Esophagus muscularis mucosa (tissue), 4 donors: ENCODE data around the gene TRAFD1. TPM values are rescaled to one million over a fixed set of nuclear protein-coding genes. Genes with fewer than 3 reads are reported as not detected.
A peak's percentile ranks its signal among the peaks of the same experiment; 100 is the strongest.

Experiments used
- DNase-seq: peaks from one replicate; pipeline ENCODE4 v3.0.0-alpha.2; 2017; ENCODE audit errors: extremely low spot score
- H3K27ac ChIP-seq, 4 donors: fragments of 200-600 bp; sonication (generic); replicated peaks in 1 of 4; 1 replicate in 3 of 4; 2 replicates in 1 of 4; pipeline ENCODE4 v1.5.1; 2016 to 2019; ENCODE audit warnings: mild to moderate bottlenecking in 1 of 4
- H3K27me3 ChIP-seq, 4 donors: fragments of 200-600 bp; sonication (generic); one replicate each; pipeline versions ENCODE4 v1.5.1 to v1.6.0; 2016 to 2019
- H3K36me3 ChIP-seq, 4 donors: fragments of 200-600 bp; sonication (generic); one replicate each; pipeline ENCODE4 v1.5.1; 2016 to 2019
- H3K4me1 ChIP-seq, 4 donors: fragments of 200-600 bp; sonication (generic); one replicate each; pipeline ENCODE4 v1.5.1; 2016 to 2019
- H3K4me3 ChIP-seq, 4 donors: fragments of 200-600 bp; sonication (generic); 1 replicate in 2 of 4; 2 replicates in 2 of 4; pipeline ENCODE4 v1.5.1; 2016 to 2019; ENCODE audit warnings: mild to moderate bottlenecking in 4 of 4, moderate library complexity in 1 of 4
- H3K9me3 ChIP-seq, 4 donors: fragments of 200-600 bp; sonication (generic); 1 replicate in 3 of 4; 2 replicates in 1 of 4; pipeline ENCODE4 v1.5.1; 2016 to 2019
- CTCF ChIP-seq, 3 experiments: fragments of 200-600 bp in 2 of 3; fragments of 450-650 bp in 1 of 3; sonication (generic) in 2 of 3; IDR thresholded peaks; one replicate each; pipeline ENCODE4 v1.5.1; 2017 to 2019; ENCODE audit warnings: antibody characterized with exemption in 3 of 3, mild to moderate bottlenecking in 2 of 3, moderate library complexity in 1 of 3
- EP300 ChIP-seq: sonication (generic); formaldehyde crosslinking; IDR thresholded peaks from one replicate; pipeline ENCODE4 v1.6.1; 2017; ENCODE audit warnings: antibody characterized with exemption
- POLR2A ChIP-seq: fragments of 450-650 bp; IDR thresholded peaks from one replicate; pipeline ENCODE4 v1.6.1; 2017; ENCODE audit warnings: antibody characterized with exemption, moderate library complexity, mild to moderate bottlenecking, low read depth
- POLR2AphosphoS5 ChIP-seq, 2 donors: sonication (generic); formaldehyde crosslinking; IDR thresholded peaks; one replicate each; pipeline ENCODE4 v1.6.1; 2017; ENCODE audit warnings: antibody characterized with exemption in 2 of 2
- WGBS: methylation state at CpG from one replicate; pipeline ENCODE4 v1.1.5; 2018; 5-methylcytosine and 5-hydroxymethylcytosine counted together
- intact Hi-C: fragments of 100-400 bp; cut with DNase I; formaldehyde crosslinking; loops from one replicate; pipeline ENCODE4 v1.15.1; 2023
- total RNA-seq, 4 donors: library from RNA; depleted of rRNA; stranded (reverse); fragments of >200 nt; gene quantifications; one replicate each; pipeline versions ENCODE4 v1.1.0 to v1.2.1, GENCODE V29; 2016

TRAFD1 gene
- total RNA-seq, 4 donors from 2014 or later = 27.2 to 37.4 (median 30.6) TPM

- 84% methylated on average over 5 of the region's 5 CpGs for WGBS
- Histone ChIP-seq H3K27ac (no peak overlapping the region), H3K27me3 (no peaks in the 10 kb centered on the region), H3K4me1 (peaks cover 18 to 23% (median 20%) of the 10 kb centered on the region in 4 donors), H3K9me3 (no peaks in the 10 kb centered on the region), H3K36me3 (no peaks in the 10 kb centered on the region), H3K4me3 (no peak overlapping the region)
- intact Hi-C loops = no loop called here
- DNase-seq = no peak
- TF ChIP-seq POLR2A (no peak), CTCF (IDR thresholded peaks at IDR 0.05) (no peak), EP300 (no peak), POLR2AphosphoS5 (IDR thresholded peaks at IDR 0.05) (no peak)
These were observed 13.4 kb upstream of the TRAFD1 start for GRCh38 chr12:112111931-112112330.

DNA sequence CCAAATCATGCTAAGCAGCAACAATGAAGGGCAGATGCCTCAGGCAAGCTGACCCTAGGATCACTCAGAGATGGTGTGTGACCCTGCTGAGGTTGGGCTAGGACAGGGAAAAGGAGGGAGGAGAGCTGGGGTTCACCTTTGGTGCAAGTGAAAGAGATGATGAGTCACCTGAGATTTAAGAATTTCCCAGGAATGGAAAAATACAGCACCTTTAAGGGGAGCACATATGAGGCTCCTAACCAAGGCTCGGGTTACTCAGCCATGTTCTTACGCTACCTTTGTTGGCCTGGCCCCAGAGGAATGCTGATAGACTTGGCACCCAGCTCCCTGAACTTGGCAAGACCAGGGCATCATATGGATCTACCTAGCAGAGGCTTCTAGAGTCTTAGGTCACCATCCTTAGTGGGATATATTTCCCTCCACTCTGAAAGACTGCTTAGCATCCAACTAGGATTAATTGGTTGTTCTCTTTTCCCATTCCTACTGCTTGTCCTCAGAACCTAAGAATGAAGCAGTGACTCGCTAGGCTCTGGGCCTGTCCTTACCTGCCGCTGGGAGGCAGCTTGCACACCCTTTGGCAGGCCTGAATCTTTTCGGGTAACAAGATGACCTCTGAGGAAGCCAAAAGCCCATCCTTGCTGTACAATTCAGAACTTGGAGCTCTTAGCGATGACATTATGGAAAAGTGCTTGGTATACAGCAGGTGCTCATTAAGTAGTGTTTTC lies 12.8 kb upstream of the TRAFD1 start:
- Histone ChIP-seq H3K27ac (no peak overlapping the region), H3K36me3 (no peaks in the 10 kb centered on the region), H3K4me3 (no peak overlapping the region), H3K4me1 (peaks cover 12 to 21% (median 17%) of the 10 kb centered on the region in 4 donors), H3K9me3 (no peaks in the 10 kb centered on the region), H3K27me3 (no peaks in the 10 kb centered on the region)
- TF ChIP-seq POLR2AphosphoS5 (IDR thresholded peaks at IDR 0.05) = no peak
- TF ChIP-seq POLR2A = no peak
- no peak for TF ChIP-seq EP300
- 96% methylated on average over 6 of the region's 6 CpGs for WGBS
- intact Hi-C loops = no loop called here
- no peak for DNase-seq

DNA sequence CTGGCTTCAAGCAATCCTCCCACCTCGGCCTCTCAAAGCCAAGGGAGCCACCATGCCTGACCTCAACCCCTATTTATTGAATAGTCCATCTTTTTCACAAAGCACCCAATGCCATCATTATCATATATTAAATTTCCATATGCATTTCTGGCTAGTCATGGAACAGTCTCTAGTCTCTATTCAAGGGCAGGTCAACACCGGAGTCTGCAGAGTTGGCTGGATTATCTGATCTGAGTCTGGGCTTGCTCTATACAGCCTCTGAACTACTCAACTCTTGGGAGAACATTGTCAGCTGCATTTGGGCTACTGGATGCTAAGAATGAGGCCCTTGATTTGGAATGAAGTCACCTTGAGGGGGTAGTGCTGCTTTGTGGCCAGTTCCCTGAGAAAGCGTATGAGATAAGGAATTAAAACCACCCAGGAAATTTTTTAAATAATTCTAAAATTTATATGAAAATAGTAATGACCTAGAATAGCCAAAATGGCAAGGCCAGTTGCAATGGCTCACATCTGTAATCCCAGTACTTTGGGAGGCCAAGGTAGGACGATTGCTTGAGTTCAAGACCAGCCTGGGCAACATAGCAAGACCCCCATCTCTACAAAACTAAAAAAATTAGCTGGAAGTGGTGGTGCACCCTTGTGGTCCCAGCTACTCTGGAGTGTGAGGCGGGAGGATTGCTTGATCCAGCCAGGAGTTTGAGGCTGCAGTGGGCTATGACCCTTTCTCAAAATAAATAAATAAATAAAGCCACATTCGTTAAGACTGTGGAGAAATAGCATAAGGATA lies 9.9 kb upstream of the TRAFD1 start:
- intact Hi-C loops = no loop called here
- DNase-seq = no peak
- no peaks in the 10 kb centered on the region for H3K27me3 ChIP-seq
- H3K4me3 ChIP-seq = no peak overlapping the region
- no peak for TF ChIP-seq CTCF (IDR thresholded peaks at IDR 0.05)
- TF ChIP-seq EP300 = no peak
- TF ChIP-seq POLR2A = no peak
- H3K4me1 ChIP-seq = peaks cover 0 to 18% (median 3%) of the 10 kb centered on the region in 4 donors
- no peaks in the 10 kb centered on the region for H3K9me3 ChIP-seq
- H3K36me3 ChIP-seq = no peaks in the 10 kb centered on the region
- no peak overlapping the region for H3K27ac ChIP-seq
- WGBS = 90% methylated on average over 6 of the region's 6 CpGs

GRCh38 chr12:112116232-112117060 lies 8.9 kb upstream of the TRAFD1 start:
- H3K27ac ChIP-seq = peak overlapping the region; percentile 28 to 53 (median 44)
- H3K9me3 ChIP-seq = no peaks in the 10 kb centered on the region
- H3K4me3 ChIP-seq = peak overlapping the region in 1 of 4 donors; percentile 6
- 53% methylated on average over 7 of the region's 7 CpGs for whole genome bisulfite sequencing
- intact Hi-C loops = no loop called here
- no peak for TF ChIP-seq EP300
- TF ChIP-seq POLR2AphosphoS5 (IDR thresholded peaks at IDR 0.05) = no peak
- TF ChIP-seq CTCF (IDR thresholded peaks at IDR 0.05) = no peak
- TF ChIP-seq POLR2A = no peak
- H3K36me3 ChIP-seq = no peaks in the 10 kb centered on the region
- peaks cover 4 to 20% (median 8%) of the 10 kb centered on the region in 4 donors for H3K4me1 ChIP-seq
- H3K27me3 ChIP-seq = no peaks in the 10 kb centered on the region
- DNase-seq = no peak
